Heart left ventricle (tissue), 16 donors: ENCODE measurements around the gene NUDCD3. TPM values are rescaled to one million over a fixed set of nuclear protein-coding genes. Genes with fewer than 3 reads are reported as not detected.

Experiments used
- ATAC-seq, 4 donors: fragments of 200-7000 bp; cut with Tn5 transposase; one replicate each; pipeline ENCODE4 v1.9.1; 2020 to 2022; ENCODE audit warnings: moderate library complexity in 4 of 4, mild to moderate bottlenecking in 3 of 4, moderate number of reproducible peaks in 1 of 4
- DNase-seq, 5 donors: peaks; one replicate each; pipeline ENCODE4 v3.0.0-alpha.2; 2020
- H3K27ac ChIP-seq, 12 donors: fragments of 200-600 bp; sonication (generic) in 4 of 12; one replicate each; pipeline versions ENCODE4 v1.5.0 to v1.8.0; 2016 to 2022; ENCODE audit warnings: mild to moderate bottlenecking in 2 of 12
- H3K27me3 ChIP-seq, 9 donors: fragments of 200-600 bp; sonication (generic) in 2 of 9; one replicate each; pipeline versions ENCODE4 v1.5.1 to v1.8.0; 2016 to 2022; ENCODE audit warnings: mild to moderate bottlenecking in 3 of 9
- H3K36me3 ChIP-seq, 9 donors: fragments of 200-600 bp; sonication (generic) in 2 of 9; one replicate each; pipeline versions ENCODE4 v1.5.0 to v1.8.0; 2018 to 2022; ENCODE audit warnings: mild to moderate bottlenecking in 2 of 9
- H3K4me1 ChIP-seq, 12 donors: fragments of 200-600 bp; sonication (generic) in 4 of 12; one replicate each; pipeline versions ENCODE4 v1.5.0 to v1.8.0; 2016 to 2022; ENCODE audit warnings: mild to moderate bottlenecking in 3 of 12
- H3K4me3 ChIP-seq, 12 donors: fragments of 200-600 bp; sonication (generic) in 4 of 12; one replicate each; pipeline versions ENCODE4 v1.5.0 to v1.8.0; 2017 to 2022; ENCODE audit warnings: mild to moderate bottlenecking in 9 of 12, moderate library complexity in 4 of 12
- H3K9me3 ChIP-seq, 12 donors: fragments of 200-600 bp; sonication (generic) in 4 of 12; one replicate each; pipeline versions ENCODE4 v1.5.0 to v1.8.0; 2016 to 2022; ENCODE audit warnings: mild to moderate bottlenecking in 1 of 12
- POLR2A ChIP-seq, 2 donors: fragments of 450-650 bp; IDR thresholded peaks; one replicate each; pipeline ENCODE4 v1.6.1; 2017; ENCODE audit warnings: antibody characterized with exemption in 2 of 2, mild to moderate bottlenecking in 2 of 2, moderate library complexity in 2 of 2
- WGBS, 4 donors: extraction: QIAGEN DNeasy Blood & Tissue Kit in 2 of 4; methylation state at CpG; one replicate each; pipeline versions ENCODE4 v1.1.5 to v1.1.7; 2013 to 2018; 5-methylcytosine and 5-hydroxymethylcytosine counted together
- intact Hi-C, 10 donors: fragments of 100-400 bp; cut with DNase I; formaldehyde crosslinking; loops; one replicate each; pipeline versions ENCODE4 v1.11.1 to v1.14.2; 2022
- polyA plus RNA-seq, 2 donors: library from polyadenylated mRNA; stranded (reverse); fragments of 200-250 nt; gene quantifications; one replicate each; pipeline ENCODE4 v1.2.3, GENCODE V29; 2013
- total RNA-seq, 9 donors: library from RNA; depleted of rRNA in 2 of 9; stranded (reverse); fragments of >200 nt in 2 of 9; fragmentation: NEBNext Ultra II Directional in 3 of 9; extraction: Animal tissue kit (Norgen Biotek cat#: 25700) in 3 of 9; gene quantifications; one replicate each; pipeline versions ENCODE4 v1.1.0 to v1.2.4, GENCODE V29; 2016 to 2023
- TF ChIP-seq, protein P1 (sequence below), 12 donors: fragments of 200-600 bp; sonication (generic) in 4 of 12; IDR thresholded peaks; one replicate each; pipeline versions ENCODE4 v1.5.0 to v1.8.0; 2018 to 2022; ENCODE audit warnings: antibody characterized with exemption in 12 of 12, mild to moderate bottlenecking in 5 of 12
- donor health status: ischemic (EF 13 %, LVEDD 7.1; RV severe dilation, severe dysfunction).
- donor health status: healthy with polysubstance abuse.
- donor health status: DM: no; HTN: yes; CAD: no.
- donor health status: DM: no; HTN: no; CAD: no.
- donor health status: ischemic (EF 25% LVEDD 6.9; RV normal size, moderate dysfunction).
- donor health status: ischemic (EF 25% LVEDD 5.7; RV mildly dilated, moderate dysfunction).
- donor health status: healthy.
- donor health status: DM: yes; HTN: yes; CAD: no.
- donor health status: ischemic (EF 35%, LVEDD 5.7; RV mildly dilated, moderate dysfunction).
- donor health status: nonischemic (EF 11% LVEDD 7.7; RV severe dilation, severe dysfunction).
- donor health status: DM: yes; HTN: yes; CAD: no.
- donor health status: PGD.
- donor health status: ischemic (EF 29% LVEDD 5.4; RV normal size, mild dysfunction).
- donor health status: nonischemic (EF 23%, LVEDD 6.1; RV moderate dilation, normal function).

The NUDCD3 gene
- total and polyA plus RNA-seq, 11 donors, result 16.7 to 133 (median 91.5) TPM

DNA sequence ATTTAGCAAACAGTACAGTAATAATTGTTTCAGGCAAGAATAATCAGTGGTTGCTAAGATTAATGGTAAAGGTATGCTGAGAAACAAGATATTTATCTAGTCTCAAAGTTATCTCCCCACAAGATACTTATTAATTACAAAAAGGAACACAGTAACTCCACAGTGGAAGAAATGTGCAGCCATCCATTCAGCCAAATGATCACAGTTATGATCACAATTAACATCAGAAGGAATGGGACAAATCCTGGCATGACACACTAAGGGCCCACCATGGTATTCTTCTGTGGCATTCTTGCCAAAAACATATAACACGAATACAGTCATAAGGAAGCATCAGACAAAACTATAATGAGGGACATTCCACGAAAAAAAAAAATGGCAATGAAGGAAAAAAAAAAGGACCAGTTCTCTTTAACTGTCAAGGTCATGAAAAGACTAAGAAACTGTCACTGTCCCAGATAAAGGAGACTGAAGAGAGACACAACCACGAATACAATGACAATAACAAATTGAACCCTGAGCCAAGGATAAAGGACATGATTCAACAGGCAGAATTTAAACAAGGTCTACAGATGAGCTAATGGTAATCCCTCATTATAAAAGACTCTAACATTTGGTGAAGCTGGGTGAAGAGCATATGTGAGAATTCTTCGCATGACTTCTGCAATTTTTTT, 20.9 kb downstream of the NUDCD3 start:
- DNase-seq (no peak), ATAC-seq (no peak)
- intact Hi-C loops, result loop anchor here in 3 of 10 donors (5.0 to 10.0 kb wide), 3 partner anchors 145 to 265 kb away; partner anchors contain the start of genes CAMK2B (in 1 of the 3) and YKT6 (in 1 of the 3)
- no peak for TF ChIP-seq POLR2A (IDR thresholded peaks at IDR 0.05)
- no peaks in the 10 kb centered on the region for H3K9me3 ChIP-seq
- WGBS, 4 donors, result 50 to 56% (median 54%) methylated on average over 4 of the region's 4 CpGs
- no peaks in the 10 kb centered on the region for H3K27me3 ChIP-seq
- peak overlapping the region in 2 of 12 donors; percentile 4 to 39 for H3K27ac ChIP-seq
- H3K4me1 ChIP-seq, result peaks cover 4 to 69% (median 51%) of the 10 kb centered on the region in 12 donors
- H3K4me3 ChIP-seq, result no peak overlapping the region
- H3K36me3 ChIP-seq, result peaks cover 0 to 67% (median 30%) of the 10 kb centered on the region in 9 donors

DNA sequence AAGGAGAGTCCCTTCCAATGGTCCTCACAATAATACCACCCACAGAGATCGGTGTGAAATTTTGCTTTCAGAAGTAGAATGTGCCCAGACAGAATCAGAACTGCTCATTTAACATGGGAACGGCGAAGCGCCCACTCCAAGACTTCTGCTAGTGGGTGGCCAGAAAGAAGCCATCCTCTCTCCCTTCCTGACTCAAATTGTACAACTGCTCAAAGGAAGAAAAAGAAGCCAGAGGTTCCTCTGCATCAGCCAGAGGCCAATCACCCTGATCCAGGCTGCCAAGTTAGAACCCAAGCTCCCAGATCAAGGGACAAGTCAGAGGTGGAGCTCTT, 23.3 kb downstream of the NUDCD3 start:
- intact Hi-C loops, result no loop called here
- DNase-seq (no peak), ATAC-seq (no peak)
- TF ChIP-seq, protein P1, sequence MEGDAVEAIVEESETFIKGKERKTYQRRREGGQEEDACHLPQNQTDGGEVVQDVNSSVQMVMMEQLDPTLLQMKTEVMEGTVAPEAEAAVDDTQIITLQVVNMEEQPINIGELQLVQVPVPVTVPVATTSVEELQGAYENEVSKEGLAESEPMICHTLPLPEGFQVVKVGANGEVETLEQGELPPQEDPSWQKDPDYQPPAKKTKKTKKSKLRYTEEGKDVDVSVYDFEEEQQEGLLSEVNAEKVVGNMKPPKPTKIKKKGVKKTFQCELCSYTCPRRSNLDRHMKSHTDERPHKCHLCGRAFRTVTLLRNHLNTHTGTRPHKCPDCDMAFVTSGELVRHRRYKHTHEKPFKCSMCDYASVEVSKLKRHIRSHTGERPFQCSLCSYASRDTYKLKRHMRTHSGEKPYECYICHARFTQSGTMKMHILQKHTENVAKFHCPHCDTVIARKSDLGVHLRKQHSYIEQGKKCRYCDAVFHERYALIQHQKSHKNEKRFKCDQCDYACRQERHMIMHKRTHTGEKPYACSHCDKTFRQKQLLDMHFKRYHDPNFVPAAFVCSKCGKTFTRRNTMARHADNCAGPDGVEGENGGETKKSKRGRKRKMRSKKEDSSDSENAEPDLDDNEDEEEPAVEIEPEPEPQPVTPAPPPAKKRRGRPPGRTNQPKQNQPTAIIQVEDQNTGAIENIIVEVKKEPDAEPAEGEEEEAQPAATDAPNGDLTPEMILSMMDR (IDR thresholded peaks at IDR 0.05), result no peak
- no peak for TF ChIP-seq POLR2A (IDR thresholded peaks at IDR 0.05)
- Histone ChIP-seq H3K4me1 (peaks cover 0 to 64% (median 44%) of the 10 kb centered on the region in 12 donors), H3K36me3 (peaks cover 0 to 58% (median 21%) of the 10 kb centered on the region in 9 donors), H3K27me3 (no peaks in the 10 kb centered on the region), H3K9me3 (no peaks in the 10 kb centered on the region), H3K4me3 (no peak overlapping the region), H3K27ac (no peak overlapping the region)
- WGBS, 4 donors, result 97 to 99% (median 98%) methylated on average over 4 of the region's 4 CpGs

GRCh38 chr7:44466300-44467216, 23.9 kb downstream of the NUDCD3 start:
- H3K36me3 ChIP-seq, result peaks cover 0 to 54% (median 21%) of the 10 kb centered on the region in 9 donors
- peaks cover 0 to 69% (median 47%) of the 10 kb centered on the region in 12 donors for H3K4me1 ChIP-seq
- H3K9me3 ChIP-seq, result no peaks in the 10 kb centered on the region
- no peak for DNase-seq
- no peak overlapping the region for H3K27ac ChIP-seq
- no peak for TF ChIP-seq POLR2A (IDR thresholded peaks at IDR 0.05)
- TF ChIP-seq, protein P1 (IDR thresholded peaks at IDR 0.05), result no peak
- H3K27me3 ChIP-seq, result no peaks in the 10 kb centered on the region
- no peak for ATAC-seq
- WGBS, 4 donors, result 77 to 86% (median 83%) methylated on average over 4 of the region's 4 CpGs
- intact Hi-C loops, result no loop called here
- H3K4me3 ChIP-seq, result no peak overlapping the region

DNA sequence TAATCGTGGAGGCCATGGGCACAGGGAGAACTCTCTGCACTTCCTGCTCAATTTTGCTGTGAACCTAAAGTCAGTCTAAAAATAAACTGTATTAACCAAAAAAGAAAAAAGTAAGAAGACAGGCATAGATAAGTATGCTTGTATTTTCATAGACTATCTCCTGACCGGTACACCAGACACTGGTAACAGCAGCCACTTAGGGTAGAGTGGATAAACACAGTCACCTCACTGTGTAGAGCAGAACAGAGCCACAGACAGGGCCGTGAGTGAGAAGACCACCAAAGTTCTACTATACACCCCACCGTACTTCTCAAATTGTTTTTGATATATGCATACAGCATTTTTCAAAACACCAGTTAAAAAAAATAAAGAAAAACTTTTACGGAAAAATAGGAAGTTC, 25.0 kb downstream of the NUDCD3 start:
- DNase-seq, result no peak
- intact Hi-C loops, result no loop called here
- 51 to 55% (median 52%) methylated on average over 5 of the region's 5 CpGs for WGBS, 4 donors
- H3K4me3 ChIP-seq, result no peak overlapping the region
- TF ChIP-seq POLR2A (IDR thresholded peaks at IDR 0.05), result no peak
- TF ChIP-seq, protein P1 (IDR thresholded peaks at IDR 0.05), result no peak
- H3K9me3 ChIP-seq, result no peaks in the 10 kb centered on the region
- peak; percentile 54 to 68 (median 62) for ATAC-seq
- peaks cover 0 to 43% (median 21%) of the 10 kb centered on the region in 9 donors for H3K36me3 ChIP-seq
- peaks cover 0 to 73% (median 50%) of the 10 kb centered on the region in 12 donors for H3K4me1 ChIP-seq
- H3K27ac ChIP-seq, result peak overlapping the region in 4 of 12 donors; percentile 4 to 50 (median 27)
- H3K27me3 ChIP-seq, result no peaks in the 10 kb centered on the region
